ENCODE measurements around the gene C1QTNF5.

The C1QTNF5 gene

GRCh38 chr11:119316016-119316728 is 24.5 kb downstream of the C1QTNF5 start:
- no peak for DNase-seq

- no peak for DNase-seq
Measured at GRCh38 chr11:119315131-119316015, 25.3 kb downstream of the C1QTNF5 start.

- no peak for DNase-seq
Measured at GRCh38 chr11:119314726-119315125, 26.0 kb downstream of the C1QTNF5 start.

- DNase-seq: no peak
Measured at GRCh38 chr11:119310682-119311052, 30.0 kb downstream of the C1QTNF5 start.

- no peak for DNase-seq
Measured at GRCh38 chr11:119309953-119310681, 30.6 kb downstream of the C1QTNF5 start.

GRCh38 chr11:119309411-119309810 is 31.3 kb downstream of the C1QTNF5 start:
- no peak for DNase-seq

- DNase-seq: no peak
Measured at GRCh38 chr11:119307974-119308373, 32.7 kb downstream of the C1QTNF5 start.

GRCh38 chr11:119307219-119307618 is 33.5 kb downstream of the C1QTNF5 start:
- DNase-seq: no peak

GRCh38 chr11:119306373-119306890 is 34.3 kb downstream of the C1QTNF5 start:
- no peak for DNase-seq

GRCh38 chr11:119305556-119306372 is 34.9 kb downstream of the C1QTNF5 start:
- DNase-seq: no peak

- DNase-seq: no peak
Measured at GRCh38 chr11:119303227-119303718, 37.4 kb downstream of the C1QTNF5 start.

GRCh38 chr11:119300198-119300964 is 40.3 kb downstream of the C1QTNF5 start:
- DNase-seq: no peak

GRCh38 chr11:119299416-119299815 is 41.3 kb downstream of the C1QTNF5 start:
- DNase-seq: no peak

GRCh38 chr11:119298726-119299125 is 42.0 kb downstream of the C1QTNF5 start:
- DNase-seq: no peak

- no peak for DNase-seq
Measured at GRCh38 chr11:119297938-119298337, 42.7 kb downstream of the C1QTNF5 start.

- DNase-seq: no peak
Measured at GRCh38 chr11:119295178-119295577, 45.5 kb downstream of the C1QTNF5 start.

- DNase-seq: no peak
Measured at GRCh38 chr11:119293461-119293860, 47.2 kb downstream of the C1QTNF5 start.

- DNase-seq: no peak
Measured at GRCh38 chr11:119290894-119291497, 49.7 kb downstream of the C1QTNF5 start.
